ENCODE results near the gene SGCB.

Gene SGCB

GRCh38 chr4:52015366-52015765 is 22.7 kb downstream of the SGCB start:
- Histone ChIP-seq H3K4me1 (ENCODE audit: control insufficient read depth, insufficient read depth, low read depth, low read length) (peaks cover 2% of the 10 kb centered on the region), H3K4ac (ENCODE audit: low read depth in 1 of 2, low read length in 2 of 2) (no peak overlapping the region), H3K4me3 (ENCODE audit: insufficient read depth in 1 of 2, low read depth in 1 of 2, low read length in 2 of 2) (no peak overlapping the region), H2AFZ (ENCODE audit: low read depth, low read length) (no peak overlapping the region), H3K36me3 (ENCODE audit: control insufficient read depth in 1 of 2, insufficient read depth in 2 of 2, low read depth in 1 of 2, low read length in 2 of 2) (peaks cover 3 to 61% of the 10 kb centered on the region in 2 experiments), H2BK15ac (ENCODE audit: low read depth, poor library complexity, severe bottlenecking) (no peak overlapping the region), H4K91ac (ENCODE audit: low read length) (no peak overlapping the region), H3K14ac (ENCODE audit: low read length in 2 of 2) (no peak overlapping the region), H3K23ac (ENCODE audit: low read length in 2 of 2) (no peak overlapping the region), H3K79me1 (replicated peaks; ENCODE audit: low read length, poor library complexity, severe bottlenecking) (no peaks in the 10 kb centered on the region), H4K8ac (ENCODE audit: low read length) (no peak overlapping the region), H3K9me3 (ENCODE audit: control insufficient read depth, low read length) (no peaks in the 10 kb centered on the region), H2BK5ac (ENCODE audit: low read depth, low read length, poor library complexity, severe bottlenecking) (no peak overlapping the region), H3K18ac (ENCODE audit: low read depth in 1 of 2, low read length in 2 of 2) (no peak overlapping the region), H2AK5ac (ENCODE audit: low read length, severe bottlenecking) (no peak overlapping the region), H3K9ac (ENCODE audit: low read length) (no peak overlapping the region), H3K4me2 (ENCODE audit: low read length, poor library complexity, severe bottlenecking) (no peak overlapping the region), H2BK120ac (ENCODE audit: low read depth, low read length) (no peak overlapping the region), H3K27me3 (ENCODE audit: control insufficient read depth in 1 of 2, insufficient read depth in 1 of 2, low read length in 2 of 2) (no peaks in the 10 kb centered on the region), H3K27ac (ENCODE audit: low read length, poor library complexity, severe bottlenecking) (no peak overlapping the region), H2BK12ac (ENCODE audit: low read length in 2 of 2) (no peak overlapping the region)
- WGBS: 98% methylated on average over 4 of the region's 7 CpGs
- peak; percentile 24 for DNase-seq

GRCh38 chr4:52014903-52015302 is 23.2 kb downstream of the SGCB start:
- Histone ChIP-seq H3K27ac (ENCODE audit: low read length, poor library complexity, severe bottlenecking) (no peak overlapping the region), H2BK5ac (ENCODE audit: low read depth, low read length, poor library complexity, severe bottlenecking) (no peak overlapping the region), H3K9ac (ENCODE audit: low read length) (no peak overlapping the region), H3K36me3 (ENCODE audit: control insufficient read depth in 1 of 2, insufficient read depth in 2 of 2, low read depth in 1 of 2, low read length in 2 of 2) (peaks cover 3 to 60% of the 10 kb centered on the region in 2 experiments), H3K27me3 (ENCODE audit: control insufficient read depth in 1 of 2, insufficient read depth in 1 of 2, low read length in 2 of 2) (no peaks in the 10 kb centered on the region), H2BK15ac (ENCODE audit: low read depth, poor library complexity, severe bottlenecking) (no peak overlapping the region), H3K79me1 (replicated peaks; ENCODE audit: low read length, poor library complexity, severe bottlenecking) (no peaks in the 10 kb centered on the region), H3K18ac (ENCODE audit: low read depth in 1 of 2, low read length in 2 of 2) (no peak overlapping the region), H2AK5ac (ENCODE audit: low read length, severe bottlenecking) (no peak overlapping the region), H3K23ac (ENCODE audit: low read length in 2 of 2) (no peak overlapping the region), H3K4me1 (ENCODE audit: control insufficient read depth, insufficient read depth, low read depth, low read length) (no peaks in the 10 kb centered on the region), H2BK120ac (ENCODE audit: low read depth, low read length) (no peak overlapping the region), H2BK12ac (ENCODE audit: low read length in 2 of 2) (no peak overlapping the region), H3K4me2 (ENCODE audit: low read length, poor library complexity, severe bottlenecking) (no peak overlapping the region), H3K9me3 (ENCODE audit: control insufficient read depth, low read length) (no peaks in the 10 kb centered on the region), H3K14ac (ENCODE audit: low read length in 2 of 2) (no peak overlapping the region), H4K8ac (ENCODE audit: low read length) (no peak overlapping the region), H3K4me3 (ENCODE audit: insufficient read depth in 1 of 2, low read depth in 1 of 2, low read length in 2 of 2) (no peak overlapping the region), H4K91ac (ENCODE audit: low read length) (no peak overlapping the region), H3K4ac (ENCODE audit: low read depth in 1 of 2, low read length in 2 of 2) (no peak overlapping the region), H2AFZ (ENCODE audit: low read depth, low read length) (no peak overlapping the region)
- no peak for DNase-seq
- WGBS: no CpG with 5 or more reads among the region's 1 CpG

DNA sequence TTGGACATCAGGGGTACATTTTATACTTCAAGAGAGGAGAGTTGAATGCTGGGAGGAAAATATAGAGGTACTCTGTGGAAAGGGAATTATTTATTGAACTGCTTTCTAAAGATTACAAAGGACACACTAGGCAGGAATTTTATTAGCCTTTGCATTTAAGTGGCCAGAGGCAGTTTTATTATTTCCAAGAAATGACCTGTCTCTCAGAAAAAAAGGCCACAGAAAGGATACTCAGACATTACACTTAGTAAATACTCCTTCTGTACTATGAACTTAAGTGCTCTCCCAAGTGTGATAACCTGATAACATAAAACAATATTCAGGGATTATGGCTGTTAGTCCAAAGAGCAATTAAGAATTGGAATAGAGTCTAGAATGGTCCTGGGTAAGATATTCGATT is 25.4 kb downstream of the SGCB start:
- no peak overlapping the region for H2BK15ac ChIP-seq (ENCODE audit: low read depth, poor library complexity, severe bottlenecking)
- H3K23ac ChIP-seq (ENCODE audit: low read length in 2 of 2): no peak overlapping the region
- H4K91ac ChIP-seq (ENCODE audit: low read length): no peak overlapping the region
- H3K4me3 ChIP-seq (ENCODE audit: insufficient read depth in 1 of 2, low read depth in 1 of 2, low read length in 2 of 2): no peak overlapping the region
- no peak overlapping the region for H2AK5ac ChIP-seq (ENCODE audit: low read length, severe bottlenecking)
- no peaks in the 10 kb centered on the region for H3K79me1 ChIP-seq (replicated peaks; ENCODE audit: low read length, poor library complexity, severe bottlenecking)
- H3K4ac ChIP-seq (ENCODE audit: low read depth in 1 of 2, low read length in 2 of 2): no peak overlapping the region
- no peak overlapping the region for H2BK12ac ChIP-seq (ENCODE audit: low read length in 2 of 2)
- H3K14ac ChIP-seq (ENCODE audit: low read length in 2 of 2): no peak overlapping the region
- no peak overlapping the region for H3K18ac ChIP-seq (ENCODE audit: low read depth in 1 of 2, low read length in 2 of 2)
- no peaks in the 10 kb centered on the region for H3K27me3 ChIP-seq (ENCODE audit: control insufficient read depth in 1 of 2, insufficient read depth in 1 of 2, low read length in 2 of 2)
- no peak overlapping the region for H2BK5ac ChIP-seq (ENCODE audit: low read depth, low read length, poor library complexity, severe bottlenecking)
- H3K4me2 ChIP-seq (ENCODE audit: low read length, poor library complexity, severe bottlenecking): no peak overlapping the region
- H3K27ac ChIP-seq (ENCODE audit: low read length, poor library complexity, severe bottlenecking): no peak overlapping the region
- WGBS: 100% methylated on average over 1 of the region's 1 CpG
- no peaks in the 10 kb centered on the region for H3K4me1 ChIP-seq (ENCODE audit: control insufficient read depth, insufficient read depth, low read depth, low read length)
- no peak overlapping the region for H4K8ac ChIP-seq (ENCODE audit: low read length)
- H3K36me3 ChIP-seq (ENCODE audit: control insufficient read depth in 1 of 2, insufficient read depth in 2 of 2, low read depth in 1 of 2, low read length in 2 of 2): peaks cover 0 to 64% of the 10 kb centered on the region in 2 experiments
- peaks cover 6% of the 10 kb centered on the region for H3K9me3 ChIP-seq (ENCODE audit: control insufficient read depth, low read length)
- no peak for DNase-seq
- peak overlapping the region; percentile 49 for H2BK120ac ChIP-seq (ENCODE audit: low read depth, low read length)
- H3K9ac ChIP-seq (ENCODE audit: low read length): no peak overlapping the region
- no peak overlapping the region for H2AFZ ChIP-seq (ENCODE audit: low read depth, low read length)

- no peaks in the 10 kb centered on the region for H3K4me1 ChIP-seq (ENCODE audit: control insufficient read depth, insufficient read depth, low read depth, low read length)
- no peak overlapping the region for H3K4me2 ChIP-seq (ENCODE audit: low read length, poor library complexity, severe bottlenecking)
- H3K23ac ChIP-seq (ENCODE audit: low read length in 2 of 2): no peak overlapping the region
- no peak for DNase-seq
- no peak overlapping the region for H3K18ac ChIP-seq (ENCODE audit: low read depth in 1 of 2, low read length in 2 of 2)
- peaks cover 6% of the 10 kb centered on the region for H3K9me3 ChIP-seq (ENCODE audit: control insufficient read depth, low read length)
- H3K79me1 ChIP-seq (replicated peaks; ENCODE audit: low read length, poor library complexity, severe bottlenecking): no peaks in the 10 kb centered on the region
- no peak overlapping the region for H3K4me3 ChIP-seq (ENCODE audit: insufficient read depth in 1 of 2, low read depth in 1 of 2, low read length in 2 of 2)
- no CpG with 5 or more reads among the region's 2 CpGs for WGBS
- H2AFZ ChIP-seq (ENCODE audit: low read depth, low read length): no peak overlapping the region
- no peak overlapping the region for H4K8ac ChIP-seq (ENCODE audit: low read length)
- H4K91ac ChIP-seq (ENCODE audit: low read length): no peak overlapping the region
- H2AK5ac ChIP-seq (ENCODE audit: low read length, severe bottlenecking): no peak overlapping the region
- no peak overlapping the region for H3K27ac ChIP-seq (ENCODE audit: low read length, poor library complexity, severe bottlenecking)
- H2BK5ac ChIP-seq (ENCODE audit: low read depth, low read length, poor library complexity, severe bottlenecking): no peak overlapping the region
- H2BK120ac ChIP-seq (ENCODE audit: low read depth, low read length): no peak overlapping the region
- H3K36me3 ChIP-seq (ENCODE audit: control insufficient read depth in 1 of 2, insufficient read depth in 2 of 2, low read depth in 1 of 2, low read length in 2 of 2): peaks cover 0 to 60% of the 10 kb centered on the region in 2 experiments
- no peak overlapping the region for H3K9ac ChIP-seq (ENCODE audit: low read length)
- no peak overlapping the region for H2BK15ac ChIP-seq (ENCODE audit: low read depth, poor library complexity, severe bottlenecking)
- no peak overlapping the region for H2BK12ac ChIP-seq (ENCODE audit: low read length in 2 of 2)
- H3K14ac ChIP-seq (ENCODE audit: low read length in 2 of 2): no peak overlapping the region
- no peak overlapping the region for H3K4ac ChIP-seq (ENCODE audit: low read depth in 1 of 2, low read length in 2 of 2)
- no peaks in the 10 kb centered on the region for H3K27me3 ChIP-seq (ENCODE audit: control insufficient read depth in 1 of 2, insufficient read depth in 1 of 2, low read length in 2 of 2)
Observed at GRCh38 chr4:52010986-52011385, 27.1 kb downstream of the SGCB start.

Measured in mesenchymal stem cell (in vitro differentiated cells and primary cell).